ENCODE results near the gene BMPR2. TPM values are rescaled to one million over a fixed set of nuclear protein-coding genes. Genes with fewer than 3 reads are reported as not detected.
"Not testable (repeated sequence)": the region's sequence is repeated elsewhere in the genome, so short reads cannot be mapped to it uniquely, and the experiment has no call there.

BMPR2 gene
- total RNA-seq, 1 donor from 2014 or later, result 47.8 TPM

DNA sequence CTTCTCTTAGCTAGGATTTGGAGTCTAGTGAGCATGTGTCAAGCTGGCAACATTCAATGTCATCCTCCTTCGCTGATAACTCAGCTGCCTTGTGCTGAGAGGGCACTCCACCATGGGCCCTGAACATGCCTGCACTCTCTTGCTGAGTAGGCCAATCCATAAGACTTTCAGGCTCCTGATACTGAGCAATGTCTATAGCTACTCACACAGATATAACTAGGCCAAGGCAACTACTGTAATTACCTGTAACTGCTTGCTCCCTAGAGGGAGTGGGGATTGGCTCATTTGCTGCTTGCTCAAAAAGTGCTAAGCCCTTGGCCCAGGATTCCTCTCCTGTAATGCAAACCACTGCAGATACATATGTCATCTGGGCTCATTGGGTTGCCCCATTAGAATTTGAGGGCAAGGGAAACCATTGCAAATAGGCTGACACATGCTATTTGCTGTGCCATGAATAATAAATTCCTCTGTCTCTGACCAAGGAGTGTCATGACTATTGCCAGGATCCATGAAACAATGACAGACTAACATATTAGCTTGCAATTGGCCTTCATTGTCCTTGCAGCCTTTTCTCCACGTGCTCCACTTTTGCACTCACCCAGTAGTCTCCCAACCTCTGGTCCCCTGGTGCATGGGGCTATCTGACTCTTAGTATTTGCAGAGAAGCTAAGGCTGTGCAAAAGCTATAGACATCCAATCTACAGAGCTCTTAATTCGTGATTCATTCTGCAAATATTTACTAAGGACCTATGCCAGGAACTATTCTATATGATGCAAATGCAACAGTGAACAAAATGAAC is 36.9 kb upstream of the BMPR2 start:
- no peak overlapping the region for H3K27ac ChIP-seq
- no peak for DNase-seq (ENCODE audit: low spot score in 2 of 2)
- no peaks in the 10 kb centered on the region for H3K9me3 ChIP-seq
- TF ChIP-seq, protein P1, sequence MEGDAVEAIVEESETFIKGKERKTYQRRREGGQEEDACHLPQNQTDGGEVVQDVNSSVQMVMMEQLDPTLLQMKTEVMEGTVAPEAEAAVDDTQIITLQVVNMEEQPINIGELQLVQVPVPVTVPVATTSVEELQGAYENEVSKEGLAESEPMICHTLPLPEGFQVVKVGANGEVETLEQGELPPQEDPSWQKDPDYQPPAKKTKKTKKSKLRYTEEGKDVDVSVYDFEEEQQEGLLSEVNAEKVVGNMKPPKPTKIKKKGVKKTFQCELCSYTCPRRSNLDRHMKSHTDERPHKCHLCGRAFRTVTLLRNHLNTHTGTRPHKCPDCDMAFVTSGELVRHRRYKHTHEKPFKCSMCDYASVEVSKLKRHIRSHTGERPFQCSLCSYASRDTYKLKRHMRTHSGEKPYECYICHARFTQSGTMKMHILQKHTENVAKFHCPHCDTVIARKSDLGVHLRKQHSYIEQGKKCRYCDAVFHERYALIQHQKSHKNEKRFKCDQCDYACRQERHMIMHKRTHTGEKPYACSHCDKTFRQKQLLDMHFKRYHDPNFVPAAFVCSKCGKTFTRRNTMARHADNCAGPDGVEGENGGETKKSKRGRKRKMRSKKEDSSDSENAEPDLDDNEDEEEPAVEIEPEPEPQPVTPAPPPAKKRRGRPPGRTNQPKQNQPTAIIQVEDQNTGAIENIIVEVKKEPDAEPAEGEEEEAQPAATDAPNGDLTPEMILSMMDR (IDR thresholded peaks at IDR 0.05), result no peak
- H3K4me1 ChIP-seq, result no peaks in the 10 kb centered on the region
- H3K36me3 ChIP-seq, result no peaks in the 10 kb centered on the region
- H3K27me3 ChIP-seq, result no peaks in the 10 kb centered on the region
- intact Hi-C loops (cut with DNase I), result no loop called here
- H3K4me3 ChIP-seq, result no peak overlapping the region

DNA sequence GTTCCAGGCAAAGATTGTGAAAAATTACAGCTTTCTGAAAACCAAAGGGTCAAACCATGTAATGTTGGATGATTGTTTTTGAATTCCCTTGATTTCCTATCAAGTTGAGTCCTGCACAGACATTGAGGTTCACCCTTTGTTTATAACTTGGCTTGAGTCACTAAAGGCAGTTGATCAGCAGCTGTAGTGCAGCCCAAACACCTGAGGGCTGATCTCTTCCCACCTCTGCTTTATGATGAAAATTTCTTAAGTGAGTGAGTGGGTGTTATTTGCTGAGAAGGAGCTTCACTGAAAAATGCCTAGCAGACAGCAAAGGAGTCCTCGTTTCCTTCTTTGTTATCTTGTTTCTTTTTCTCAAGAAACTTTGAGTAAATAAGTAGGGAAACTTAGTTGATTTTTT is 31.9 kb upstream of the BMPR2 start:
- no peak for DNase-seq (ENCODE audit: low spot score in 2 of 2)
- intact Hi-C loops (cut with DNase I), result no loop called here
- Histone ChIP-seq H3K4me1 (no peaks in the 10 kb centered on the region), H3K27me3 (no peaks in the 10 kb centered on the region), H3K27ac (no peak overlapping the region), H3K4me3 (no peak overlapping the region), H3K36me3 (no peaks in the 10 kb centered on the region), H3K9me3 (no peaks in the 10 kb centered on the region)
- TF ChIP-seq, protein P1 (IDR thresholded peaks at IDR 0.05), result no peak

DNA sequence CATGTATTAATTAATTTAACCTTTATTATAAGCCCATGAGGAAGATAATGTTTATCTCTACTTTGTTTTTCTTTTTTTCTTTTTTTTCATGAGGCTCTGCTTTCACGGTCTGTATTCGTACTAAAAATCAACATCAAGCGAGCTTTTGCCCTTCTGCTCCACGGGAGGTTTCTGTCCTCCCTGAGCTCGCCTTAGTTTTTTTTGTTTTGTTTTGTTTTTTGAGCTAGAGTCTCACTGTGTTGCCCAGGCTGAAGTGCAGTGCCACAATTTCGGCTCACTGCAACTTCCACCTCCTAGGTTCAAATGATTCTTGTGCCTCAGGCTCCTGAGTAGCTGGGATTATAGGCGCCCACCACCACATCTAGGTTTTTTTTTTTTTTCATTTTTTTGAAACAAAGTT is 29.9 kb upstream of the BMPR2 start:
- intact Hi-C loops (cut with DNase I), result no loop called here

DNA sequence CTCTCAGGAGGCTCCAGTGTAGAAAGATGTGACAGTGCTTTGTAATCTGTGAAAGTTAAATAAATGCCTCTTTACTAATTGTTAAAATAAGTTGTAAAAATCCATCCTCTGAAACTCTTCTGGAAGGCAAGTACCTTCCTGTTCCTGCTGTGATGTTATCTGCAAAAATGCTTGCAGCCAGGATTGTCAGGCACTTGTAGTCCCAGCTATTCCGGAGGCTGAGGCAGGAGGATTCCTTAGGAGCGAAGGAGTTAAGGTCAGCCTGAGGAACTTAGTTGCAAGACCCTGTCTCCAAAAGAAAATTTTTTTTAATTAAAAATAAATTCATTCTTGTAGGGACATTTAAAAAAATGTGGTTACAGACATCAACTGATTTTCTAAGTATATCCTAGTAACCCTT is 22.7 kb upstream of the BMPR2 start:
- intact Hi-C loops (cut with DNase I), result no loop called here
- Histone ChIP-seq H3K4me3 (no peak overlapping the region), H3K27ac (no peak overlapping the region), H3K9me3 (no peaks in the 10 kb centered on the region), H3K27me3 (no peaks in the 10 kb centered on the region), H3K4me1 (no peaks in the 10 kb centered on the region), H3K36me3 (peaks cover 0 to 3% of the 10 kb centered on the region in 2 donors)
- TF ChIP-seq, protein P1 (IDR thresholded peaks at IDR 0.05), result no peak
- DNase-seq (ENCODE audit: low spot score in 2 of 2), result no peak

More for the DNA sequence above, 29.9 kb upstream of the BMPR2 start:
- no peak for DNase-seq (ENCODE audit: low spot score in 2 of 2)
- Histone ChIP-seq H3K27me3 (no peaks in the 10 kb centered on the region), H3K27ac (no peak overlapping the region), H3K4me1 (no peaks in the 10 kb centered on the region), H3K4me3 (no peak overlapping the region), H3K9me3 (no peaks in the 10 kb centered on the region), H3K36me3 (no peaks in the 10 kb centered on the region)
- TF ChIP-seq, protein P1 (IDR thresholded peaks at IDR 0.05), result no peak

DNA sequence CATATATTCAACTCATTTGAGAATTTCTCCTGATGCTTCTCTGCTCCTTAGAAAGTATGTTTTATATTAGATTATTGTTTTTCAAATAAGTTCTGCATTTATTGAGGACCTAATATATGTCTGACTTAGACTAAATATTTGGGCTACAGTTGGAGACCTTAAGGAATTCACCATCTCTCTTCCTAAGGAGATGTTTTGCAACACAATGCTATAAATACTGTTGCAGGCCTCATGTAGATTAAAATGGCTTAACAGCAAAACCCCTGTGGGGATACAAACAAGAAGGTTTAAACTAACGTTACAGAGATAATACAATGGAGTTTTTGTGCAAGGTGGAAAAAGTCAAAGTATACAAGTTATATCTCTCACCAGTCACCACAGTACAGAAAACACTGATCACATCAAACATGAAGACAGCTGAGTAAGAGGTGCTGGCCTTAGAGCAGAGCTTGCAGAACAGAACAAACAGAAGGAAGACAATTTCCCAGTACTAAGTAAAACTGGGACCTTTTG is 20.1 kb upstream of the BMPR2 start:
- TF ChIP-seq, protein P1 (IDR thresholded peaks at IDR 0.05), result no peak
- DNase-seq (ENCODE audit: low spot score in 2 of 2), result no peak
- H3K9me3 ChIP-seq, result no peaks in the 10 kb centered on the region
- intact Hi-C loops (cut with DNase I), result no loop called here
- no peaks in the 10 kb centered on the region for H3K27me3 ChIP-seq
- no peaks in the 10 kb centered on the region for H3K4me1 ChIP-seq
- H3K36me3 ChIP-seq, result peaks cover 0 to 3% of the 10 kb centered on the region in 2 donors
- H3K4me3 ChIP-seq, result no peak overlapping the region
- H3K27ac ChIP-seq, result no peak overlapping the region

DNA sequence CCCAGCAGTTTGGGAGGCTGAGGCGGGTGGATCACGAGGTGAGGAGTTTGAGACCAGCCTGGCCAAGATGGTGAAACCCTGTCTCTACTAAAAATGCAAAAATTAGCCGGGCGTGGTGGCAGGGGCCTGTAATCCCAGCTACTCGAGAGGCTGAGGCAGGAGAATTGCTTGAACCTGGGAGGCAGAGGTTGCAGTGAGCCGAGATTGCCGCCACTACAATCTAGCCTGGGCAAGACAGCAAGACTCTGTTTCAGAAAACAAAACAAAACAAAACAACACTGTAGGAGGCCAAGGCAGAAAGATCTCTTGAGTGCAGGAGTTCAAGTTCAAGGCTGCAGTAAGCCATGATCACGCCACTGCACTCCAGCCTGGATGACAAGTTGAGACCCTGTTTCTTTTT is 17.2 kb upstream of the BMPR2 start:
- H3K4me3 ChIP-seq; intact Hi-C loops (cut with DNase I); DNase-seq (ENCODE audit: low spot score in 2 of 2); H3K36me3 ChIP-seq; H3K27ac ChIP-seq; H3K27me3 ChIP-seq; H3K4me1 ChIP-seq; H3K9me3 ChIP-seq: not testable (repeated sequence)

Data from ascending aorta (tissue), 2 donors.